ENCODE results near the gene TCF7L1. TPM values are rescaled to one million over a fixed set of nuclear protein-coding genes. Genes with fewer than 3 reads are reported as not detected.

The TCF7L1 gene
- total RNA-seq (2014; rRNA removed; shearing (Covaris generic)) (not detected in 2 replicates), total RNA-seq (2022) (not detected in 2 replicates), Bru-seq, nascent RNA (percentile 4 among the genes with signal in this experiment), BruChase-seq, experiment 1, labeled RNA remaining after a 6-hour chase (percentile 4 among the genes with signal in this experiment), BruChase-seq, experiment 2, labeled RNA remaining after a 2-hour chase (percentile 6 among the genes with signal in this experiment)
- long read RNA-seq, result 0 reads

- no peaks in the 10 kb centered on the region for H3K79me2 ChIP-seq (ENCODE audit: insufficient read depth, low read depth, low read length)
- ChIA-PET CTCF (ENCODE audit: unreplicated experiment) (no interaction called here), POLR2A (no interaction called here)
- no peaks in the 10 kb centered on the region for H3K4me1 ChIP-seq (ENCODE audit: insufficient read depth, low read length, poor library complexity, severe bottlenecking)
- H3K9me3 ChIP-seq (ENCODE audit: low read length), result no peaks in the 10 kb centered on the region
- no peak for DNase-seq (ENCODE audit: low spot score)
- H2AFZ ChIP-seq (ENCODE audit: low read length), result no peak within 1 kb of the TSS
- BruUV-seq (replicated peaks), result no TSS peak
- H3K27ac ChIP-seq (ENCODE audit: low read depth, low read length, poor library complexity, severe bottlenecking), result no peak within 1 kb of the TSS
- no peak within 1 kb of the TSS for H3K4me2 ChIP-seq (ENCODE audit: low read length)
- no peaks in the 10 kb centered on the region for H4K20me1 ChIP-seq (ENCODE audit: insufficient read depth, low read length)
- no peaks in the 10 kb centered on the region for H3K9me2 ChIP-seq (ENCODE audit: insufficient read depth, low read length)
- no peak for TF ChIP-seq EZH2phosphoT487 (IDR thresholded peaks at IDR 0.05; ENCODE audit: borderline replicate concordance, low read depth, low read length)
- TF ChIP-seq, protein P1, sequence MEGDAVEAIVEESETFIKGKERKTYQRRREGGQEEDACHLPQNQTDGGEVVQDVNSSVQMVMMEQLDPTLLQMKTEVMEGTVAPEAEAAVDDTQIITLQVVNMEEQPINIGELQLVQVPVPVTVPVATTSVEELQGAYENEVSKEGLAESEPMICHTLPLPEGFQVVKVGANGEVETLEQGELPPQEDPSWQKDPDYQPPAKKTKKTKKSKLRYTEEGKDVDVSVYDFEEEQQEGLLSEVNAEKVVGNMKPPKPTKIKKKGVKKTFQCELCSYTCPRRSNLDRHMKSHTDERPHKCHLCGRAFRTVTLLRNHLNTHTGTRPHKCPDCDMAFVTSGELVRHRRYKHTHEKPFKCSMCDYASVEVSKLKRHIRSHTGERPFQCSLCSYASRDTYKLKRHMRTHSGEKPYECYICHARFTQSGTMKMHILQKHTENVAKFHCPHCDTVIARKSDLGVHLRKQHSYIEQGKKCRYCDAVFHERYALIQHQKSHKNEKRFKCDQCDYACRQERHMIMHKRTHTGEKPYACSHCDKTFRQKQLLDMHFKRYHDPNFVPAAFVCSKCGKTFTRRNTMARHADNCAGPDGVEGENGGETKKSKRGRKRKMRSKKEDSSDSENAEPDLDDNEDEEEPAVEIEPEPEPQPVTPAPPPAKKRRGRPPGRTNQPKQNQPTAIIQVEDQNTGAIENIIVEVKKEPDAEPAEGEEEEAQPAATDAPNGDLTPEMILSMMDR (conservative IDR thresholded peaks at IDR 0.05; ENCODE audit: low read length), result 0 out of 2 replicates have a peak, but pooled peaks have one; percentile 32
- intact Hi-C loops (cut with micrococcal nuclease; ENCODE audit: unreplicated experiment), result loop anchor here (10.0 kb wide), 1 partner anchor 152 kb away; no protein-coding TSS in a partner anchor
- H3K4me3 ChIP-seq (ENCODE audit: low read depth, low read length, poor library complexity, severe bottlenecking), result no peak within 1 kb of the TSS
- no peaks in the 10 kb centered on the region for H3K36me3 ChIP-seq (ENCODE audit: insufficient read depth, low read length)
Measured at GRCh38 chr2:85132834-85133637, at the start of gene TCF7L1. TSS of gene TCF7L1 (plus strand) at chr2:85133392. CDS start at chr2:85133685, 293 bp downstream.

DNA sequence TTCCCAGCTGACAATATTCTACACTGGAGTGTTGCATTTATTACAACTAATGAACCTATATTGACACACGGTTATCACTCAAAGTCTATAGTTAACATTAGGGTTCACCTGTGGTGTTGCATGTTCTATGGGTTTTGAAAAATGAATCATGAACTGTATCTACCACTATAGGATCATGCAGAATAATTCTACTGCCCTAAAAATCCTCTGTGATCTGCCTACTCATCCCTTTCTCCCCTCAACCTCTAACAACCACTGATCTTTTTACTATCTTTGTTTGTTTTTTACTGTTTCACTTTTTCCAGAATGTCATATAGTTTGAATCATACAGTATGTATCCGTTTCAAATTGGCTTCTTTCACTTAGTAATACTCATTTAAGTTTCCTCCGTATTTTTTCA is 47.6 kb upstream of the TCF7L1 start:
- TF ChIP-seq, protein P1 (conservative IDR thresholded peaks at IDR 0.05; ENCODE audit: low read length), result no peak
- TF ChIP-seq EZH2phosphoT487 (IDR thresholded peaks at IDR 0.05; ENCODE audit: borderline replicate concordance, low read depth, low read length), result no peak
- Histone ChIP-seq H3K4me1 (ENCODE audit: insufficient read depth, low read length, poor library complexity, severe bottlenecking) (no peaks in the 10 kb centered on the region), H2AFZ (ENCODE audit: low read length) (no peak overlapping the region), H3K27ac (ENCODE audit: low read depth, low read length, poor library complexity, severe bottlenecking) (no peak overlapping the region), H4K20me1 (ENCODE audit: insufficient read depth, low read length) (no peaks in the 10 kb centered on the region), H3K9me3 (ENCODE audit: low read length) (0 out of 2 replicates have a peak, but pooled peaks cover 7% of the 10 kb centered on the region), H3K4me2 (ENCODE audit: low read length) (no peak overlapping the region), H3K36me3 (ENCODE audit: insufficient read depth, low read length) (no peaks in the 10 kb centered on the region), H3K79me2 (ENCODE audit: insufficient read depth, low read depth, low read length) (no peaks in the 10 kb centered on the region), H3K4me3 (ENCODE audit: low read depth, low read length, poor library complexity, severe bottlenecking) (no peak overlapping the region), H3K9me2 (ENCODE audit: insufficient read depth, low read length) (no peaks in the 10 kb centered on the region)
- BruUV-seq (replicated peaks), result no TSS peak
- intact Hi-C loops (cut with micrococcal nuclease; ENCODE audit: unreplicated experiment), result no loop called here
- ChIA-PET CTCF (ENCODE audit: unreplicated experiment) (no interaction called here), POLR2A (interaction anchor here (1.3 kb wide), 1 partner anchor 14 kb away, joined by 6 read pairs; no protein-coding TSS in a partner anchor)
- DNase-seq (ENCODE audit: low spot score), result no peak

Measured in OCI-LY7 (cell line).